Prostate gland (tissue), 2 donors: ENCODE measurements around the gene GNAI2. TPM values are rescaled to one million over a fixed set of nuclear protein-coding genes. Genes with fewer than 3 reads are reported as not detected.

ENCODE experiments used
- DNase-seq: peaks from one replicate; pipeline ENCODE4 v3.0.0-alpha.2; 2019; ENCODE audit warnings: low spot score
- H3K27ac ChIP-seq, 2 donors: fragments of 200-600 bp; sonication (generic); 2 replicates each; pipeline ENCODE4 v1.5.1; 2017 to 2019
- H3K27me3 ChIP-seq: fragments of 200-600 bp; sonication (generic); replicated peaks from 2 replicates; pipeline ENCODE4 v1.5.1; 2019; ENCODE audit not compliant: insufficient read depth
- H3K36me3 ChIP-seq, 2 donors: fragments of 200-600 bp; sonication (generic); 1 replicate in 1 of 2; 2 replicates in 1 of 2; pipeline versions ENCODE4 v1.5.1 to v1.8.1; 2017 to 2019
- H3K4me1 ChIP-seq: fragments of 200-600 bp; sonication (generic); replicated peaks from 2 replicates; pipeline ENCODE4 v1.5.1; 2019
- H3K4me3 ChIP-seq, 2 donors: fragments of 200-600 bp; sonication (generic); 2 replicates each; pipeline ENCODE4 v1.5.1; 2017 to 2019
- H3K9me3 ChIP-seq: fragments of 200-600 bp; sonication (generic); 2 replicates; pipeline ENCODE4 v1.5.1; 2017
- CTCF ChIP-seq, 4 experiments: fragments of 200-600 bp in 2 of 4; fragments of 450-650 bp in 2 of 4; sonication (generic) in 2 of 4; IDR thresholded peaks; 1 replicate in 3 of 4; 2 replicates in 1 of 4; pipeline ENCODE4 v1.5.1; 2016 to 2019; ENCODE audit warnings: antibody characterized with exemption in 4 of 4, mild to moderate bottlenecking in 2 of 4, moderate library complexity in 2 of 4
- POLR2A ChIP-seq: fragments of 450-650 bp; IDR thresholded peaks from one replicate; pipeline ENCODE4 v1.6.1; 2016; ENCODE audit warnings: antibody characterized with exemption, mild to moderate bottlenecking
- POLR2AphosphoS5 ChIP-seq: sonication (generic); formaldehyde crosslinking; IDR thresholded peaks from one replicate; pipeline ENCODE4 v1.6.1; 2017; ENCODE audit warnings: antibody characterized with exemption
- WGBS: methylation state at CpG from one replicate; pipeline ENCODE4 v1.1.5; 2018; 5-methylcytosine and 5-hydroxymethylcytosine counted together
- intact Hi-C: fragments of 100-400 bp; cut with DNase I; formaldehyde crosslinking; loops from one replicate; pipeline ENCODE4 v1.14.2; 2022
- total RNA-seq, 2 donors: library from RNA; depleted of rRNA; stranded (reverse); fragments of >200 nt; gene quantifications; one replicate each; pipeline ENCODE4 v1.1.0, GENCODE V29; 2016

Gene GNAI2
- total RNA-seq, 2 donors from 2014 or later, result 118 to 301 TPM

GRCh38 chr3:50275141-50275995, 39.4 kb downstream of the GNAI2 start:
- H3K4me1 ChIP-seq, result no peaks in the 10 kb centered on the region
- intact Hi-C loops, result no loop called here
- TF ChIP-seq POLR2AphosphoS5, result no peak
- no peak for TF ChIP-seq POLR2A
- TF ChIP-seq CTCF (IDR thresholded peaks at IDR 0.05), result no peak
- H3K27me3 ChIP-seq, result no peaks in the 10 kb centered on the region
- DNase-seq, result no peak
- no peak overlapping the region for H3K27ac ChIP-seq
- 77% methylated on average over 61 of the region's 65 CpGs for WGBS
- H3K36me3 ChIP-seq, result no peaks in the 10 kb centered on the region
- no peaks in the 10 kb centered on the region for H3K9me3 ChIP-seq
- H3K4me3 ChIP-seq, result no peak overlapping the region

- intact Hi-C loops, result no loop called here
- TF ChIP-seq CTCF (IDR thresholded peaks at IDR 0.05), result no peak
- no peaks in the 10 kb centered on the region for H3K9me3 ChIP-seq
- H3K36me3 ChIP-seq, result no peaks in the 10 kb centered on the region
- no peak for DNase-seq
- H3K27me3 ChIP-seq, result no peaks in the 10 kb centered on the region
- H3K27ac ChIP-seq, result no peak overlapping the region
- H3K4me1 ChIP-seq, result no peaks in the 10 kb centered on the region
- no peak overlapping the region for H3K4me3 ChIP-seq
- 68% methylated on average over 73 of the region's 79 CpGs for WGBS
Measured at GRCh38 chr3:50275996-50276761, 40.2 kb downstream of the GNAI2 start.

- TF ChIP-seq POLR2AphosphoS5 (no peak), POLR2A (no peak)
- 85% methylated on average over 17 of the region's 17 CpGs for WGBS
- intact Hi-C loops, result no loop called here
- H3K27me3 ChIP-seq, result no peaks in the 10 kb centered on the region
- H3K4me3 ChIP-seq, result no peak overlapping the region
- H3K36me3 ChIP-seq, result no peaks in the 10 kb centered on the region
- H3K27ac ChIP-seq, result no peak overlapping the region
- H3K9me3 ChIP-seq, result no peaks in the 10 kb centered on the region
- H3K4me1 ChIP-seq, result no peaks in the 10 kb centered on the region
- no peak for DNase-seq
Measured at GRCh38 chr3:50276762-50277101, 40.7 kb downstream of the GNAI2 start.

GRCh38 chr3:50278123-50278879, 42.3 kb downstream of the GNAI2 start:
- Histone ChIP-seq H3K27me3 (no peaks in the 10 kb centered on the region), H3K36me3 (no peaks in the 10 kb centered on the region), H3K9me3 (no peaks in the 10 kb centered on the region), H3K4me1 (no peaks in the 10 kb centered on the region), H3K4me3 (no peak overlapping the region), H3K27ac (no peak overlapping the region)
- WGBS, result 65% methylated on average over 4 of the region's 4 CpGs
- TF ChIP-seq POLR2AphosphoS5, result no peak
- no peak for TF ChIP-seq CTCF (IDR thresholded peaks at IDR 0.05)
- TF ChIP-seq POLR2A, result no peak
- DNase-seq, result no peak
- intact Hi-C loops, result no loop called here

GRCh38 chr3:50278880-50279224, 42.8 kb downstream of the GNAI2 start, which contains the start of gene LSMEM2:
Gene LSMEM2, plus strand, starts transcription at chr3:50279087. Its CDS starts 27 bp downstream, at chr3:50279114.
- H3K36me3 ChIP-seq, result no peaks in the 10 kb centered on the region

More at GRCh38 chr3:50278880-50279224, 42.8 kb downstream of the GNAI2 start, which contains the start of gene LSMEM2:
- Histone ChIP-seq H3K4me1 (no peaks in the 10 kb centered on the region), H3K9me3 (no peaks in the 10 kb centered on the region), H3K27ac (no peak within 1 kb of the TSS), H3K4me3 (no peak within 1 kb of the TSS), H3K27me3 (no peaks in the 10 kb centered on the region)
- no peak for TF ChIP-seq POLR2A
- TF ChIP-seq CTCF (IDR thresholded peaks at IDR 0.05), result no peak
- TF ChIP-seq POLR2AphosphoS5, result no peak
- intact Hi-C loops, result no loop called here
- 52% methylated on average over 2 of the region's 2 CpGs for WGBS
- no peak for DNase-seq
